Left lung (tissue), 10 donors: ENCODE data around the gene PTTG1. TPM values are rescaled to one million over a fixed set of nuclear protein-coding genes. Genes with fewer than 3 reads are reported as not detected.

Source experiments
- ATAC-seq: fragments of 200-7000 bp; cut with Tn5 transposase; one replicate; pipeline ENCODE4 v1.9.1; 2020; ENCODE audit warnings: moderate library complexity
- DNase-seq, 4 donors: peaks; one replicate each; pipeline ENCODE4 v3.0.0-alpha.2; 2013 to 2020
- H3K27ac ChIP-seq, 2 donors: fragments of 200-600 bp; sonication (generic) in 1 of 2; one replicate each; pipeline versions ENCODE4 v1.5.0 to v1.8.0; 2020 to 2021
- H3K27me3 ChIP-seq, 2 donors: fragments of 200-600 bp; sonication (generic) in 1 of 2; one replicate each; pipeline versions ENCODE4 v1.5.0 to v1.8.0; 2020 to 2021
- H3K36me3 ChIP-seq, 2 donors: fragments of 200-600 bp; sonication (generic) in 1 of 2; one replicate each; pipeline versions ENCODE4 v1.5.0 to v1.8.0; 2020 to 2021
- H3K4me1 ChIP-seq, 2 donors: fragments of 200-600 bp; one replicate each; pipeline ENCODE4 v1.8.0; 2021
- H3K4me3 ChIP-seq, 2 donors: fragments of 200-600 bp; sonication (generic) in 1 of 2; one replicate each; pipeline versions ENCODE4 v1.5.0 to v1.8.0; 2020 to 2021; ENCODE audit warnings: mild to moderate bottlenecking in 1 of 2
- H3K9me3 ChIP-seq, 2 donors: fragments of 200-600 bp; sonication (generic) in 1 of 2; one replicate each; pipeline versions ENCODE4 v1.5.0 to v1.8.0; 2020 to 2021
- intact Hi-C, 2 donors: fragments of 100-400 bp; cut with DNase I; formaldehyde crosslinking; loops; one replicate each; pipeline versions ENCODE4 v1.11.2 to v1.14.2; 2022
- polyA plus RNA-seq, 6 donors: library from polyadenylated mRNA; unstranded; fragments of 120-200 nt; gene quantifications; one replicate each; pipeline ENCODE4 v1.2.1, GENCODE V29; 2013; ENCODE audit not compliant: insufficient read length in 6 of 6
- total RNA-seq, 2 donors: library from RNA; stranded (reverse); fragmentation: NEBNext Ultra II Directional; extraction: Animal tissue kit (Norgen Biotek cat#: 25700); gene quantifications; one replicate each; pipeline ENCODE4 v1.2.1, GENCODE V29; 2021
- TF ChIP-seq, protein P1 (sequence below), 2 donors: fragments of 200-600 bp; sonication (generic) in 1 of 2; IDR thresholded peaks; one replicate each; pipeline versions ENCODE4 v1.5.0 to v1.8.0; 2021; ENCODE audit warnings: antibody characterized with exemption in 2 of 2
- donor health status: DM: no; HTN: yes; CAD: no.
- donor health status: DM: no; HTN: no; CAD: no.

Gene PTTG1
- total and polyA plus RNA-seq, 8 donors = 10.2 to 107 (median 54.7) TPM

DNA sequence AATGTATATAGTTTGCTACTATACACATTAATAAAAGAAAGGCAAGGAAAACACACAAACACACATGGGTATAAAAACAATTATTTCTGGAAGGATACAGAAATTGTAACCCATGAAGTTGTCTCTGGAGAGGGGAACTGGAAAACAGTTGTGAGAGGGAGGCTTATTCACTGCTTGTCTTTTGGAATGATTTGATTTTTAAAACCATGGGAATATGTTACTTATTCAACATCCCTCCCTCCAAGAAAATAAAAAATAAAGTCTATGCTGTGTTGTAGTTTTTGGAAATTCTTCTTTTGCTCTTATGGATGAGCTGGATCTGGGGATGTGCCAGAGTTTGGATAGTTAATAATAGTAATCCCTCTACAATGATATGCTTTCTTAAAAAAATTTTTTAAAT, 45.2 kb upstream of the PTTG1 start:
- intact Hi-C loops = no loop called here
- no peak for DNase-seq
- peaks cover 0 to under 1% of the 10 kb centered on the region in 2 donors for H3K27me3 ChIP-seq

GRCh38 chr5:160377651-160378050, 44.0 kb upstream of the PTTG1 start:
- no peak overlapping the region for H3K27ac ChIP-seq
- H3K4me1 ChIP-seq = no peaks in the 10 kb centered on the region
- no peaks in the 10 kb centered on the region for H3K36me3 ChIP-seq
- no peak for ATAC-seq
- intact Hi-C loops = no loop called here
- no peak overlapping the region for H3K4me3 ChIP-seq
- no peaks in the 10 kb centered on the region for H3K27me3 ChIP-seq
- TF ChIP-seq, protein P1, sequence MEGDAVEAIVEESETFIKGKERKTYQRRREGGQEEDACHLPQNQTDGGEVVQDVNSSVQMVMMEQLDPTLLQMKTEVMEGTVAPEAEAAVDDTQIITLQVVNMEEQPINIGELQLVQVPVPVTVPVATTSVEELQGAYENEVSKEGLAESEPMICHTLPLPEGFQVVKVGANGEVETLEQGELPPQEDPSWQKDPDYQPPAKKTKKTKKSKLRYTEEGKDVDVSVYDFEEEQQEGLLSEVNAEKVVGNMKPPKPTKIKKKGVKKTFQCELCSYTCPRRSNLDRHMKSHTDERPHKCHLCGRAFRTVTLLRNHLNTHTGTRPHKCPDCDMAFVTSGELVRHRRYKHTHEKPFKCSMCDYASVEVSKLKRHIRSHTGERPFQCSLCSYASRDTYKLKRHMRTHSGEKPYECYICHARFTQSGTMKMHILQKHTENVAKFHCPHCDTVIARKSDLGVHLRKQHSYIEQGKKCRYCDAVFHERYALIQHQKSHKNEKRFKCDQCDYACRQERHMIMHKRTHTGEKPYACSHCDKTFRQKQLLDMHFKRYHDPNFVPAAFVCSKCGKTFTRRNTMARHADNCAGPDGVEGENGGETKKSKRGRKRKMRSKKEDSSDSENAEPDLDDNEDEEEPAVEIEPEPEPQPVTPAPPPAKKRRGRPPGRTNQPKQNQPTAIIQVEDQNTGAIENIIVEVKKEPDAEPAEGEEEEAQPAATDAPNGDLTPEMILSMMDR (IDR thresholded peaks at IDR 0.05) = no peak
- no peak for DNase-seq
- H3K9me3 ChIP-seq = no peaks in the 10 kb centered on the region

More for the DNA sequence above, 45.2 kb upstream of the PTTG1 start:
- H3K4me3 ChIP-seq = no peak overlapping the region
- ATAC-seq = no peak
- TF ChIP-seq, protein P1 (IDR thresholded peaks at IDR 0.05) = no peak
- H3K36me3 ChIP-seq = no peaks in the 10 kb centered on the region
- no peaks in the 10 kb centered on the region for H3K4me1 ChIP-seq
- no peak overlapping the region for H3K27ac ChIP-seq
- no peaks in the 10 kb centered on the region for H3K9me3 ChIP-seq

DNA sequence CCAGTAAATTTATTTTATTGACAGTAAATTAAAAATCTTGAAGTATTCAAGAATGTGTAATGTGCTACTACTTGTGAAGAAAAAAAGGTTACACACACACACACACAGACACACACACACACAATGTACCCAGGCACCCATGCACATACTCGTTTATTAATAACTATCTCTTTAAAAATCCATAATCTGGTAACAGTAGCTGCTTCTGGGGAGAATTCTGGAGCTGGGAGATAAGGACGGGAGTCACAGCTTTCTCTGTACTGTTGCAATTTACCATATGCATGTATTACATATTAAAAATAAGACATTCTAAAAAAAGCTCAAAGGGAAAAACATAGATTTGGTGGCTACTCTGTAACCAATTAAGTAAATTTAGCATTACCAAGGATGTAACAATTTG, 43.3 kb upstream of the PTTG1 start:
- ATAC-seq (no peak), DNase-seq (no peak)
- intact Hi-C loops = no loop called here

DNA sequence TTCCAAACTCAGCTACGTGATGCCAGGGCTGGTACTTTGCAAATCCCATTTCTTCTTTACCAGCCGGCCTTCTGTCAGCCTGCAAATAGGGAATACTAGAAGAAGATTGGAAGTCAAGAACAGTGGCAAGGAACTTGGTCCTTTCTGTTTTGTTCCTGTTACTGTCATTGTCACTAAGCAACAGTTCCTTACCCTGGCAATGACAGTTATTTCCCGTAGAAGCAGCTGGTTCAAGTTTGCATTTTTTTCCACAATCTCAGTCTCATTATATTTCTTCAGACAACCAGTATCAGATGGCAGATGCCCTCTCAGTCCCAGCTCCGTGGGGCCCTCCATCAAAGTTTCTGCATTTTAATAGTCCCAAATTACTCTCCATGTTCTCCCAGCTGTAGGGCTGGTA, 42.1 kb upstream of the PTTG1 start:
- intact Hi-C loops = no loop called here
- H3K27me3 ChIP-seq = no peaks in the 10 kb centered on the region
- H3K4me1 ChIP-seq = no peaks in the 10 kb centered on the region
- H3K4me3 ChIP-seq = no peak overlapping the region
- DNase-seq = no peak
- TF ChIP-seq, protein P1 (IDR thresholded peaks at IDR 0.05) = no peak
- no peak for ATAC-seq
- H3K9me3 ChIP-seq = no peaks in the 10 kb centered on the region
- H3K36me3 ChIP-seq = no peaks in the 10 kb centered on the region
- no peak overlapping the region for H3K27ac ChIP-seq

More for the DNA sequence above, 43.3 kb upstream of the PTTG1 start:
- H3K27me3 ChIP-seq = no peaks in the 10 kb centered on the region
- no peaks in the 10 kb centered on the region for H3K4me1 ChIP-seq
- H3K9me3 ChIP-seq = no peaks in the 10 kb centered on the region
- TF ChIP-seq, protein P1 (IDR thresholded peaks at IDR 0.05) = no peak
- no peak overlapping the region for H3K27ac ChIP-seq
- H3K4me3 ChIP-seq = no peak overlapping the region
- no peaks in the 10 kb centered on the region for H3K36me3 ChIP-seq

- no peak for DNase-seq
- TF ChIP-seq, protein P1 (IDR thresholded peaks at IDR 0.05) = no peak
- H3K9me3 ChIP-seq = no peaks in the 10 kb centered on the region
Measured at GRCh38 chr5:160380041-160380440, 41.6 kb upstream of the PTTG1 start.

More at GRCh38 chr5:160380041-160380440, 41.6 kb upstream of the PTTG1 start:
- no peak overlapping the region for H3K27ac ChIP-seq
- no peaks in the 10 kb centered on the region for H3K4me1 ChIP-seq
- no peak for ATAC-seq
- H3K36me3 ChIP-seq = no peaks in the 10 kb centered on the region
- intact Hi-C loops = no loop called here
- no peak overlapping the region for H3K4me3 ChIP-seq
- no peaks in the 10 kb centered on the region for H3K27me3 ChIP-seq
